Vagina (tissue), 2 donors: ENCODE measurements around the gene TICAM1. TPM values are rescaled to one million over a fixed set of nuclear protein-coding genes. Genes with fewer than 3 reads are reported as not detected.

ENCODE experiments used
- DNase-seq, 2 donors: peaks; one replicate each; pipeline ENCODE4 v3.0.0-alpha.2; 2017; ENCODE audit errors: extremely low spot score in 2 of 2
- H3K27ac ChIP-seq: fragments of 200-600 bp; sonication (generic); one replicate; pipeline ENCODE4 v1.5.1; 2019
- H3K27me3 ChIP-seq: fragments of 200-600 bp; sonication (generic); one replicate; pipeline ENCODE4 v1.5.1; 2019
- H3K36me3 ChIP-seq, 2 donors: fragments of 200-600 bp; sonication (generic); one replicate each; pipeline ENCODE4 v1.5.1; 2017 to 2019
- H3K4me1 ChIP-seq: fragments of 200-600 bp; sonication (generic); one replicate; pipeline ENCODE4 v1.5.1; 2019
- H3K4me3 ChIP-seq, 2 donors: fragments of 200-600 bp; sonication (generic); 1 replicate in 1 of 2; 2 replicates in 1 of 2; pipeline ENCODE4 v1.5.1; 2016 to 2019
- H3K9me3 ChIP-seq: fragments of 200-600 bp; sonication (generic); one replicate; pipeline ENCODE4 v1.5.1; 2019
- CTCF ChIP-seq, 3 experiments: fragments of 450-650 bp in 2 of 3; fragments of 200-600 bp in 1 of 3; sonication (generic) in 1 of 3; IDR thresholded peaks; one replicate each; pipeline ENCODE4 v1.5.1; 2017 to 2019; ENCODE audit warnings: antibody characterized with exemption in 3 of 3, mild to moderate bottlenecking in 2 of 3, moderate library complexity in 2 of 3
- POLR2A ChIP-seq, 2 donors: fragments of 450-650 bp; IDR thresholded peaks; one replicate each; pipeline ENCODE4 v1.6.1; 2017; ENCODE audit warnings: antibody characterized with exemption in 2 of 2, mild to moderate bottlenecking in 2 of 2, moderate library complexity in 2 of 2
- POLR2AphosphoS5 ChIP-seq, 2 donors: sonication (generic); formaldehyde crosslinking; IDR thresholded peaks; one replicate each; pipeline ENCODE4 v1.9.0; 2017; ENCODE audit warnings: antibody characterized with exemption in 2 of 2, mild to moderate bottlenecking in 2 of 2, low read depth in 1 of 2; ENCODE audit not compliant: insufficient read depth in 1 of 2
- intact Hi-C: fragments of 100-400 bp; cut with DNase I; formaldehyde crosslinking; loops from one replicate; pipeline ENCODE4 v1.15.1; 2023
- microRNA-seq: library from miRNA; unstranded; fragments of <30 nt; microRNA quantifications from one replicate; pipeline ENCODE4, GENCODE V29; 2017; ENCODE audit warnings: borderline number of aligned reads, borderline replicate concordance
- small RNA-seq: library from RNA; depleted of rRNA; stranded (forward); fragments of <200 nt; gene quantifications from one replicate; pipeline ENCODE3, GENCODE V24; 2016
- total RNA-seq: library from RNA; depleted of rRNA; stranded (reverse); fragments of >200 nt; gene quantifications from one replicate; pipeline ENCODE4 v1.2.3, GENCODE V29; 2016

Gene TICAM1
- total RNA-seq, 1 donor from 2014 or later = 16.5 TPM

- Histone ChIP-seq H3K4me1 (no peaks in the 10 kb centered on the region), H3K27ac (no peak overlapping the region), H3K9me3 (no peaks in the 10 kb centered on the region), H3K36me3 (no peaks in the 10 kb centered on the region), H3K4me3 (no peak overlapping the region), H3K27me3 (no peaks in the 10 kb centered on the region)
- DNase-seq = no peak
- intact Hi-C loops = no loop called here
- TF ChIP-seq CTCF (IDR thresholded peaks at IDR 0.05) (no peak), POLR2A (IDR thresholded peaks at IDR 0.05) (no peak), POLR2AphosphoS5 (IDR thresholded peaks at IDR 0.05; ENCODE audit: insufficient read depth in 1 of 2, low read depth in 1 of 2) (no peak)
Measured at GRCh38 chr19:4773047-4773640, 58.4 kb downstream of the TICAM1 start.

DNA sequence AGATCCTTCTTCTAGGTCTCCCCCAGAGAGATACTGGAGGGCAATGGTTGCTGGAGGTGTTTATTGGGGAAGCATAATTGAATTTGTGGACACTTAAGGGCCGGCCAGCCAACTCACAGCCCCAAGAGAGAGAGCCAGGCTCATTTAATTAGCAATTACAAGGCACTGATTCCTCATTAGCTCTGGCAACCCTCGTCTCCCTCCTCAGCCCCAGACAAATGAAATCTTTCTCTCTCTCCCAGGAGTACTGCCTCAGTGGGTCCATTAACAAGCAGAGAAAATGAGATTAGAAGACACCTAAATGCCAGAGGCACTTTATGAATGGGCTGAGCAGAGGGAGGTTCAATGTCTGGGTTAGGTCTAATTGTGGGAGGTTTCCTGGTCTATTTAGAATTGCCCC, 58.9 kb downstream of the TICAM1 start:
- DNase-seq = no peak
- H3K4me1 ChIP-seq = no peaks in the 10 kb centered on the region
- intact Hi-C loops = no loop called here
- no peak overlapping the region for H3K27ac ChIP-seq
- no peaks in the 10 kb centered on the region for H3K36me3 ChIP-seq
- H3K27me3 ChIP-seq = no peaks in the 10 kb centered on the region
- TF ChIP-seq POLR2A (IDR thresholded peaks at IDR 0.05) = no peak
- no peak for TF ChIP-seq CTCF (IDR thresholded peaks at IDR 0.05)
- TF ChIP-seq POLR2AphosphoS5 (IDR thresholded peaks at IDR 0.05; ENCODE audit: insufficient read depth in 1 of 2, low read depth in 1 of 2) = no peak
- H3K4me3 ChIP-seq = no peak overlapping the region
- no peaks in the 10 kb centered on the region for H3K9me3 ChIP-seq

DNA sequence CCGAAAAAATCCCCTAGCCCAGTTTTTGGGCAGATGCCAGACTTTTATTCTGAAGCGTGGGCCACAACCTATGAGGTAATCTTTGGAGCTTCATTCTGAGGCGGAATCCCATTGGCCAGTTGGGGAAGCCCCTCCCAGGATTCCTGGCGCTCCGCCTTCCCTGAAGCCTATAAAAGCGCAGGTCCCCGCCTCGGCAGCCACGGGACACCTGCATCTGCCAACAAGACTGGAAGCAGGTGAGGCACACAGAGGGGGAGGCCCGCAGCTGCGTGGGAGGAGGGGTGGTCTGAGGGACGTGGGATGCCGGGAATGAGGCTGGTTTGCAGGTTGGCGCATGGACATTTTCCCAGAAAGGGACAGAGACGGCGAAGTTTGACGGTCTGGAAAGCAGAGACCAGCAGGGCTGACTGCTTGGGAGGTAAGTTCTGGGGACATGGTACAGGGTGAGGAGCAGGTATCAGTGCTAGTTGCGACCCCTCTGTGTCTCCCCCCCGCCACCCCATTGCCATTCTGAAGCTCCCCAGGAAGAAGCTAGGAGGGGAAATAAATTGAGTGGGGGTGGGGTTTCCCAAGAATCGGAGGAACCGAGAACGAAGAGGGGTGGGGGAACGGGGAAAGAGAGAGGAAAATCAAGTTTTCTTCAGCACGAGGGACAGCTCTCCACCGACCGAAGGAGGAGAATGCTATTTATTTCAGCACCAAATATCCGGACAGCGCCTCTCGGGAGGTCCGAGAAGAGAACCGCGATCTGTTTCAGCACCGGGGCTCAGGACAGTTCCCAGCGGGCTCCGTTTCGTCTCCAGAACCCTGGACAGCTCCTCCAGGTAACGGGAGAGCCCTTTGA, 62.4 kb downstream of the TICAM1 start:
- no peaks in the 10 kb centered on the region for H3K36me3 ChIP-seq
- no peak for DNase-seq
- intact Hi-C loops = no loop called here

More for the DNA sequence above, 62.4 kb downstream of the TICAM1 start:
- Histone ChIP-seq H3K4me1 (no peaks in the 10 kb centered on the region), H3K27me3 (no peaks in the 10 kb centered on the region), H3K27ac (no peak overlapping the region), H3K4me3 (no peak overlapping the region), H3K9me3 (no peaks in the 10 kb centered on the region)
- TF ChIP-seq CTCF (IDR thresholded peaks at IDR 0.05) (no peak), POLR2AphosphoS5 (IDR thresholded peaks at IDR 0.05; ENCODE audit: insufficient read depth in 1 of 2, low read depth in 1 of 2) (peak; percentile 50 to 62)

Small RNA genes lying within 50 kb of the gene (microRNA-seq; reads per million reads assigned to microRNA genes)
- not detected for gene MIR7-3

Small RNA genes lying within 50 kb of the gene (small RNA-seq; reads per million reads assigned to genes)
- not detected for gene MIR7-3

Other genes starting within 250 kb of the TICAM1 start
- 13.0 TPM for gene TNFAIP8L1, start 192.2 kb downstream of the TICAM1 start, total RNA-seq
- 33.4 TPM for gene MYDGF, start 161.4 kb downstream of the TICAM1 start, total RNA-seq
- 53.8 TPM for gene DPP9, start 107.9 kb downstream of the TICAM1 start, total RNA-seq
- 16.2 TPM for gene FEM1A, start 40.0 kb downstream of the TICAM1 start, total RNA-seq
- gene PLIN3, start 36.0 kb upstream of the TICAM1 start, total RNA-seq = 93.8 TPM
- gene ARRDC5, start 71.2 kb upstream of the TICAM1 start, total RNA-seq = 0.98 TPM
- 2.0 TPM for gene UHRF1, start 77.8 kb upstream of the TICAM1 start, total RNA-seq
- gene KDM4B, start 137.4 kb upstream of the TICAM1 start, total RNA-seq = 59.7 TPM